ENCODE data around the gene INSIG1.

Gene INSIG1

DNA sequence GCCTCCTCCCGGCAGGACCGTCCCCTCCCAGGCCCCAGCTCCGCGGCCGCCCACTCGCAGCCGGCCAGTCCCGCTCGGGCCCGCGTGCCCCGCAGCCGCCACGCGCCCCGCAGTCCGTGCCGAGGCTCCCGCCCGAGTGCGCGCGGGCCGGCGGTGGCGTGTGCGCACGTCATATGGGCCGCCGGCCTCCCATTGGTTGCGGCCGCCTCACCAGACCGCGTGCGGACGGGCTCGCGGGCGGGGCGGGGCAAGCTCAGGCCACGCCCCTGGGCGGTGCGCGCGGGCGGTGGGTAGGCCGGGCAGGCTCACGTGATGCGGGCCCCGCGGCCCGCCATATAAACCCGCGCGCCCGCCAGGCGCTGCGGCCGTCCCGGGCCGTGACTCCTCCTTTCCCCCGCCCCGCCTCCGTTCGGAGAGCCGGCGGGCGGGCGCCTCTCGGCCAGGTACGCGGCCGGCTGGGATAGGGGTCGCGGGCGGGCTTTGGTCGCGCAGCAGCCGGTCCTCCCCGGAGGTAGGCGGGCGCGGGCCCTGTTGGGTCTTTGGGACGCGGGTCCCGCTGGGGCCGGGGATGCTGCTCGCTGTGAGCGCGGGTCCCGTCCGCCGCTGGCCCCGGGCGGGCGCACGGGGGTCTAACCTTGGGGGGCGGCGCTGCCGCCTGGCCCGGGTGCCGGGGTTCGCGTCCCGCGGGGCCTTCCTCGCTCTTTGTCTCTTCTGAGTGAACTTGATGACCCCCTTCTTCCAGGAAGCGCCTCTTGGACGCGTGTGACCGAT is at the start of gene INSIG1:
Gene INSIG1, plus strand, starts transcription at position 362 of the 771 bp plus-strand sequence. Its CDS starts 408 bp downstream, at position 770.
- DNase-seq (ENCODE audit: low read depth in 1 of 2, low spot score in 1 of 2): peak; percentile 75 to 91

DNA sequence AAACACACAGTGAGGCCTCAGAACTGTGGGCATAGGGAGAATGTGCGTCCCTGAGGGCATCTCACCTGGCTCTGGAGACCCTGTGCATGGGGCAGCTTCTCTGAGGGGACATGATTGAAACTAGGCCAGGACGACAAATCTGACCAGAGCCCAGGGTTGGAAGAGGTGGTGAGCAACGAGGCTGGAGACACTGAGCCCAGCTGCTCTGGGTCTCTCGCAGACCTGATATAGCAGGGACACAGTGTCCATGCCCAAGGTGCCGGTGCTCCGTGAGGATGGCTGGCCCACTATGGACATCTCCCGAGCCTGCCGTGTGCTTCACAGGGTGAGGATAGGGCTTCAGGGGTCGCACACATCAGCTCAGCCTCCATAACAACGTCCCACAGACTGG is 49.3 kb upstream of the INSIG1 start:
- no peak for DNase-seq (ENCODE audit: low read depth in 1 of 2, low spot score in 1 of 2)

DNA sequence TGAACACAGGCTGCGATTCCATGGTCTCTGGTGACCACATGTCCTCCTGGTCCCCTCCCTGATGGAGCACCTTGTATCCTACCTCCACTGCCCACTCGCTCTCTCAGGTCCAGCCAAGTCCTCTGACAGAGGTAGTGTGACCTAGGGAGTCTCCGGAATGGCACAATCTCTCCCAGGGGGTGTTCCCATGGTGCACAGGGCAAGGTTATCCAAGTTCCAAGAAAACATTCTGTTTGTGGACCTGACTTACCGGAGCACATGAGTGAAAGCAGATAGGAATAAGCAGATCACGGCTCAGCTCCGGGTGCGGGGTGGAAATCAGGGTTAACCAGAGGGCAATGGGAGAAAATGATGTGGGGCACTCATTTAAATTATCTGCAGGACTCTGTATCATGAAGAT is 45.8 kb upstream of the INSIG1 start:
- no peak for DNase-seq (ENCODE audit: low read depth in 1 of 2, low spot score in 1 of 2)

GRCh38 chr7:155252444-155252887 is 45.2 kb upstream of the INSIG1 start:
- DNase-seq (ENCODE audit: low read depth in 1 of 2, low spot score in 1 of 2): no peak

GRCh38 chr7:155252892-155253501 is 44.7 kb upstream of the INSIG1 start:
- no peak for DNase-seq (ENCODE audit: low read depth in 1 of 2, low spot score in 1 of 2)

DNA sequence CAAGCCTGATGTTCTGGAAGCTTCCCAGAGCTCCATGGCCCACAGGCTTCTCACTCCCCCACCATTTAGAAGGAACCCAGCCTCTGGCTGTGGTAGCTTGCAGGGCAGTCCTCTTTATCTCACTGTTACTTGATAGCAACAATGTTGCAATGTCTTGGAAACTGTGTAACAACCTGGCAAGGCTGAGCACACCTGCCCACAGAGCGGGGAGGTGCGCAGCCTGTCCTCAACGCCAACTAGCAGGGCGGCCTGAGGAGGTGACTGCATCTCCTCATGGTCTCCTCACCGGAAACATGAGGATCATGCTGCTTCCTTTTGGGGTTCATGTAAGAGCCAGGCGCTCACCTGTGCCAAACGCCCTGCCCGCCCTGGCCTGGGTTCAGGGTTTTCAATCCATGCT is 43.7 kb upstream of the INSIG1 start:
- DNase-seq (ENCODE audit: low read depth in 1 of 2, low spot score in 1 of 2): no peak

DNA sequence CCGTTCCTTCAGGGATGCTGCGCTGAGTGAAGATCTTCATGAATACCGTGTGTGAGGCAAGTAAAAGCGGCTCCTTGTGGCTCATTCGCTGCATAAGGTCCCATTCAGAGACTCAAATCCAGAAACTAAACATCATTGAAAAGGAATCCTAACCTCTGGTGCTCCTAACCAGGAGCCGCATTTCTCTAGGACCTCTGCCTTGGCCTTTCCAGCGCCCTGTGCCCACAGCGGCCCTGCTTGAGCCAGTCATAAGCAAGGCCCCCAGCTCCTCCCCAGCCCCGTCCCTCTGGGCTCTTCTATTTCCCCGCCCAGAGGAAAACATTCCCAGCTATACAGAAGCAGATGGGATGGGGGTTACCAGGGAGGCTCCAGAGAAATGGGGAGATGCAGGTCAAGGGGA is 42.6 kb upstream of the INSIG1 start:
- no peak for DNase-seq (ENCODE audit: low read depth in 1 of 2, low spot score in 1 of 2)

GRCh38 chr7:155255621-155256020 is 42.1 kb upstream of the INSIG1 start:
- no peak for DNase-seq (ENCODE audit: low read depth in 1 of 2, low spot score in 1 of 2)

DNA sequence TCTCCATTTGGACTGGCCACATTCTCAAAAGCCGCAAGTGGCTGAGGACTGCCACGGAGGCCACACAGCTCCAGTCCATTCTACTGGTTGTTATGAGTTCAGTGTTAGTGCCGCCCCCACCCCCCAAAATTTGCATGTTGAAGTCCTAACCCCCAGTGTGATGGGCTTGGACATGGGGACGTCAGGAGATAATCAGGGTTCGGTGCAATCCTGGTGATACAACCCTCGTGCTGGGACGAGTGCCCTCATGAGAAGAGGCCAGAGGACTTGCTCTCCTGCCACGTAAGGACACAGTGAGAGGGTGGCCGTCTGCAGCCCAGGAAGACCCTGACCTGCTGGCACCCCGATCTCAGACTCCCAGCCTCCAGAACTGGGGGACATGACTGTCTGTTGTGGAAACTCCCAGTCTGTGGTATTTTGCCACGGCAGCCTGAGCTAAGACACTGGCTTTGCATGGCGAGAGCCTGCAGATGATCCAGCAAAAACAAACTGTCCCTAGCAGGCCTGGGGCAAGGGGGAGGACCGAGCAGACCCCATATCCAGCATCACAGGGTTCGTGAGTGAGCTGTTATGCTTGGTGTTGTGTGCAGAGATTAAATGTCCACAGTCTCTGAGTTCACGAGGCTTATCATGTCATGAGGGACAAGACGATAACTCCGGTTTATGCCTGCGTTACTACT is 41.5 kb upstream of the INSIG1 start:
- no peak for DNase-seq (ENCODE audit: low read depth in 1 of 2, low spot score in 1 of 2)

DNA sequence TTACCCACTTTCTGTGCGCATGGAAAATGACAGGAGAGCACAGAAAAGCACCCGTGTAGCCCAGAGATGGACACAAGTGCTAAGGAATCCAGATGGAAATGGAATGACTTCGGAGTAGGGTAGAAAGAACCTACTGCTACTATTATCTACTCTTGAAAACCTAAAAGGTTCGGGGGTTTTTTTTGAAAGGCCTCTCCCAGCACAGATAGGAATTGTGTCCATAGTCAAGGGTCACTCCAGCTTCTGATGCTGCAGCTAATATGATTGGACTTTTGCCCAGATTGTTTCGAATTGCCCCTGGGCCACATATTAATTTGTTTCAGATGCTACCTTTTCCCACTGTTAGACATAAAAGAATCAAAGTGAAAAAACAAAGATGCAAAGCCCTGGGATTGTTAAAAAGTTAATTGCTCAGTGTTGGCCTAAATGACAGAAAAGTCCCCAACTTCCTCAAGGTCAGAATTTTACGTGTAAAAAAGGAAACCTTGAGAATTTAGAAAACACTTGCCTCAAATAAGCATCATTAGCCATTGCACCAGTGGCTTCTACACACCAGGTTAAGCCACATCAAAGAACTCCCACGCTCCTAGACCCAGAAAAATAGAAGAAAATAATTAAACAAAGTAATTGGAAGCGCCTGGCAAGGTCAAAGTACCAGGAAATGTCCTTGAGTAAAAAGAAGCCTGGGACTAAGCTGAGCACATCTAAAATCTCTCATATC is 40.8 kb upstream of the INSIG1 start:
- no peak for DNase-seq (ENCODE audit: low read depth in 1 of 2, low spot score in 1 of 2)

- DNase-seq (ENCODE audit: low read depth in 1 of 2, low spot score in 1 of 2): no peak
Observed at GRCh38 chr7:155257482-155258225, 40.0 kb upstream of the INSIG1 start.

DNA sequence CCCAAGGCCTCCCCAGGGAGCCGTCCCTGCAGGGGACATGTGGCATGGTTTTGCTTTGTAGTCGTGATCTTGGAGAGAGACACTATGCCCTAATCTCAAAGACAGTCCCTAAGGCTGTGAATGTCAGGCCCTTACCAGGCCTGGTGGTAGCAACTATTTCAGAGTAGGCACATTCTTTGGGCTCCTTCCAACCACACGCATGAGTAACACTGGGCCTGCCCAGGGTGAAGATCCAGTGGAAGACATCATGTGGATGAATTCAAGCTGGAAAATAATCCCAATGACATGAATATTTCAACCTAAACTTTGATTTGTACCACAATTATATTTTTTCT is 39.5 kb upstream of the INSIG1 start:
- no peak for DNase-seq (ENCODE audit: low read depth in 1 of 2, low spot score in 1 of 2)

- no peak for DNase-seq (ENCODE audit: low read depth in 1 of 2, low spot score in 1 of 2)
Observed at GRCh38 chr7:155259866-155260497, 37.7 kb upstream of the INSIG1 start.

- no peak for DNase-seq (ENCODE audit: low read depth in 1 of 2, low spot score in 1 of 2)
Observed at GRCh38 chr7:155260498-155260872, 37.2 kb upstream of the INSIG1 start.

- no peak for DNase-seq (ENCODE audit: low read depth in 1 of 2, low spot score in 1 of 2)
Observed at GRCh38 chr7:155261031-155261985, 36.4 kb upstream of the INSIG1 start.

- DNase-seq (ENCODE audit: low read depth in 1 of 2, low spot score in 1 of 2): no peak
Observed at GRCh38 chr7:155262031-155262430, 35.6 kb upstream of the INSIG1 start.

GRCh38 chr7:155263051-155263450 is 34.6 kb upstream of the INSIG1 start:
- no peak for DNase-seq (ENCODE audit: low read depth in 1 of 2, low spot score in 1 of 2)

DNA sequence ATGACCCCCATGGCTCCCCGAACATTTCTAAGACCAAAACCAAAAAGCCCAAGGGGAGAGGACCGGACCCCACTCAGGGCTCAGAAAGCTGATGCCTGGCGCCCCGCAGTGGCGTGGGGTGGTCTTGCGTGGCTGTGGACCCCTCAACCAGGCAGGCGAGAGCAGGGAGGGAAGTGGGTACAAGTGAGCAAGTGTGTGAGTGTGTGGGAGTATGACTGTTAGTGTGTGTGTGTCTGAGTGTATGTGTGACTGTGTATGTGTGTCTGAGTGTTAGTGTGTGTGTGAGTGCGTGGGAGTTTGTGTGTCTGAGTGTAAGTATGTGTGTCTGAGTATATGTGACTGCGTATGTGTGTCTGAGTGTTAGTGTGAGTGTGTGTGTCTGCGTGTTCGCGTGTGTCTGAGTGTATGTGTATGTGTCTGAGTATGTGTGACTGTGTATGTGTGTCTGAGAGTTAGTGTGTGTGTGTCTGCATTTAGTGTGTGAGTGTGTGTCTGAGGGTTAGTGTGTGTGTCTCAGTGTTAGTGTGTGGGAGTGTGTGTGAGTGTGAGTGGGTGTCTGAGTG is 34.0 kb upstream of the INSIG1 start:
- no peak for DNase-seq (ENCODE audit: low read depth in 1 of 2, low spot score in 1 of 2)

DNA sequence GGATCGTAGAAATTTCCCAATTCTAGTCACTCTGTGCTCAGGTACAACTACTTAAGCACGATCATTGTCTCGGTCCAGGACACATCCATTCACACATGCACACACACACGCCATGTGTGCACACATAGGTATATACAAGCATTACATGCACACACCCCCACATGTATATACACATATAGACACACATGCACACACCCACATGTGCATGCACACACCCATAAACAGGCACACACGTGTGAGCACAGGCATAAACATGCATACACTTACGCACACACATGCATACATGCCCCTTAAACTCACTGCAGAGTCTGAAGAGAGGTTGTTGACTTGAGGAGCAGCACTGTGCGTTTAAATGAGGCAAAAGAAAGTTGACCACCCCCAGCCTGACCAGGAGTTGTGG is 32.5 kb upstream of the INSIG1 start:
- DNase-seq (ENCODE audit: low read depth in 1 of 2, low spot score in 1 of 2): no peak

Measured in activated T-helper 1 cell treated with anti-CD3 and anti-CD28 coated beads, Interleukin-2, amount 50 U/mL, for 16 hours (primary cell).